Stimulated activated CD4-positive, alpha-beta T cell treated with anti-CD3 and anti-CD28 coated beads, Interleukin-2, amount 100 ng/mL, for 48 hours (primary cell): ENCODE data around the gene NFIB.

Source experiments
- DNase-seq, 2 donors: peaks; one replicate each; pipeline ENCODE4 v3.0.0-alpha.2; 2020

The NFIB gene

DNA sequence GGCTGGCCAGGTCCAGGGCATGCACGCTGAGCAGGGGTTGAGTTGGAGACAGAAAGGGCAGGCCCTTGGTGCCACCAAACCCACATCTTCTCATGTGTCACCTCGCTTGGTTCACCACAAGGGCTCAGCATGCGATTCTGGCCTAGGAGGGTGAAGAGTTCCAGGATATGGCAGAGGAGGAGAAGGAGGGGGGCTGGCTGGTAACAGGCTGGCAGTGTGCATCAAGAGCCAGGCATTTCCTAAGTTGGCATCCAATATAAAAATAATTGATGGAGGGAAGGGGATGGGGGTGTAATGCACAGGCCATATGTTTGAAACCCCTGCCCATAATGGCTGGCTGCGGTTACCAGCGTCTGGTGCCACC, 255.6 kb downstream of the NFIB start:
- no peak for DNase-seq

DNA sequence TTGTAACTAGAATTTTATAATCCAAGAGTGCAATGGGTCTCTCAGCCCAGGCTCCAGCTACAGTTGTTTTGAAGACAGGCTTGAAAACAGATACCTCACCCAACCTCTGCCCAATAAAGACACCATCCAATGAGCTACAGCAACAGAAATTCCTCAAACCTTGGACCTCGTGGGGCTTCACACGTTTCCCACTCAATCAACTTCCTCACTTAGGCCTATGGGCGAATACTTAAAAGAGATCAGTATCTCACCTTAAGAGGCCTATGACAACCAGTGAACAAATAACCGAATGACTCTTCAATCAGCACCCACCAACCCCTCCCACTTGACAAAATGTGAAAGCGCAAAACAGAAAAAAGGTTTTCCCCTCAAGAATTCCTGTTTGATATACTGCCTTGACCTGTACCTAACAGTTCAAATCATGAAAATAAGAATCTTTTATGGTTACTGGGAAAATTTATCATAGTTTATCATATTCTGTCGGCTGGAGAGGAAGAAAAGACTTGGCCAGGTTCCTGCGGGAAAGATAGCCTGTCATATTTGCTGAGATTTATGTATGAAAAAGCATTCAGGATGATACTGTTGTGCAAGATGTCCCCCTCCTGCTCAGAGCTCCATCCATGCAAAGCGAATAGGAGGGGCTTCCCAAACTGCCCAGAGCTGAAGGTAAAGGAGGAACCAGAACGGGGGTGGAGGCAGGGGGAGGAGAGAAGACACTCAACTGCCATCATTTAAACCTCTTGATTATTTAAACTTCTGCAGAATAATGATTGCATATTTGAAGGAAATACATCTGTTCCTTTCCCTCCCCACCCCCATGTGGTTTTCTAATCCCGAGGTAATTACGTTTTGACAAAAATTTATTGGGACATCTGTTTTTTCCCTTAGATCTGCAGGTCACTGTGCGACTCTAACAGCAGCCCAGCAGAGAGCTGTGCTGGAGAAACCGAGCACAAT, 256.3 kb downstream of the NFIB start:
- DNase-seq = no peak

DNA sequence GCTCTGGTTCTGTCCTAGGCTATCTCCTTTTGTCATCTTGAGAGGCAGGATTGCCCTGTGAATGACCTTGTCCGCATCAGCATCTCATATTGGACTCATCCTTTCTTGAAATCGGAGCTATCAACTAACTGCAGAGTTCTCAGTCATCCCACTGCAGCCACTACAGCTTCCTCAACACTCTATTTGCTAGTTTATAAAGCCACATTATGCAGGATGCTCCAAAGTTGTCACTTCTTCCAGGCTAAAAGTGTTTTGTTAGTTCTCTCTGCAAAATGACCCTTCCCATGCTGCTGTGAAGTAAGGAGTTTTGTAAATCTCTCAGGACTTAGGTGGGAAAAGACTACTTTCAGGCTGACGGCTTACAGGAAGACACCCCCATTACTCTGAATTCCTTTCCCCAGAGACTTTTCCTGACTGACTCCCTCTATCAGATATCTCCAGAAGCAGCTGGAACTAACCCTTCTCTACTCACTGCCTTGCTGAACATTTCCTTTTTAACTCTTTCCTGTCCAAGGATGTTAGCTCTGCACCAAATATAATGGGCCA, 257.6 kb downstream of the NFIB start:
- DNase-seq = no peak

DNA sequence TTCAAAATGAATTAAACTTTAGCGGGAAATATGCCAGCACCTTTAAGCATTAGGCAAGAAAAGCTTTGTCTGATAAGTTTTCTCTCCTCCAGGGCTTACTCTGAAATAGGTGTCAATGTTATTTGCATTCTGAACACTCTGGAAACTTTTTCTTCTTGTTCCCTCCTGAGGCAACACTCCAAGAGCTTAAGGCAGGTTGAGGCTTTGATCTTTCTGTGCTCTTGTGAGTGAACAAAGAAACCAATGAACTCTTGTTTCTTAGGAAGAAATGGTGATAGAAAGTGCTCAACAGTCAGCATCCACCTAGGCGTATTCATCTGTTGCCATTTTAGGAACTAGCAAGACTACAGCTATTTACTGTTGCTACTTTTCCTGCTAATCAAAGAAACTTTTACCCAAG, 259.8 kb downstream of the NFIB start:
- no peak for DNase-seq

DNA sequence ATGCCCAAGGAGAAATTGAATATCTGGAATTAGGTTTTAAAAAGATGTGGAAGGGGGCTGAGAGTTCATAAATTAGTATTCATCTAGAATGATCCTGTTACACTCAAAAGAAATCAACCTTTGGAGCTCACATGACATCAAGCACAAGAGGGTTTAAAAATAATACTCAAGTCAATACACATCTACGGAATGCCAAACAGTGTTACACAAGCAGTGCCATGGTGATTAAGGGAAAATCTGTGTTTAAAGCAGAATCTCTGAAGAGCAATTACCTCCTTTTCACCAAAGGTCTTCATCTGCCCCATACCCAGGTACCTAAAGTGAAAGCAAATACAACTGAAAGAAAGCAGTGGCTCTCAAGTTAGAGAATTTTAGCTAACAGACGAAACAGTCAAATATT, 261.6 kb downstream of the NFIB start:
- DNase-seq = no peak

DNA sequence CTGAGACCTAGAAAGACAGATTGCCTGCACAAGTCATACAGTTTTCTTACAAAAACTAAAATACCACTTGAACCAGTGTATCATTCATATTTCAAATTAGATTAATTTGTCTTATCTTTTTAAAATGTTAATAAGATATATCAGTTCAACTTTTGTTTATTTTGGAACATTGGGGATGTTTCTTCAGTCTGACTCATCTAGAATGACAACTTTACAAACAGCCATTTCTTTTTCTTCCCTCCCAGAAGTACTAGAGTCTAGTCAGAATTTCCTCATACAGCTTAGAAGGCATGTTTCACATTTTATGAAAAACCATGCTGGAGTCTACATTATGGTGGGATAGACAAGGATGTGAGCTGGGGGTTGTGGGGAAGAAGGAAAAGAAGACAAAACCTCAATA, 262.5 kb downstream of the NFIB start:
- DNase-seq = no peak

DNA sequence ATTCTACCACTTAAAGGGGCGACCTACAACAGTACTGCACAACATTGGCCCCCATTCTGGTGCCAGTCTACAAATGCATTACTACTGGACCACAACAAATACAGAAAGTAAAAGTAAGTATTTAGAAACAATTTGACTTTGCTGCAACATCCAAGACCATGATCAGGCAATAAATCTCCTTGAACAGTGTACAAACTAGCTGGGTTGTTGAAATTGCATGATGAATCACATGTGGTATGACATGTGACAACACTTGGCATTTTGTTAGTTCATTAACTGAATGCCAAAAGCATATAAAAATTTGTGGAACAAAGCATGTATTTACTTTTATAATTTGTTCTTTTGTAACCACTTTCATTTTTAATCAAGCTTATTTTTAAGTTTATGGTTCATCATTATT, 270.5 kb downstream of the NFIB start:
- no peak for DNase-seq

DNA sequence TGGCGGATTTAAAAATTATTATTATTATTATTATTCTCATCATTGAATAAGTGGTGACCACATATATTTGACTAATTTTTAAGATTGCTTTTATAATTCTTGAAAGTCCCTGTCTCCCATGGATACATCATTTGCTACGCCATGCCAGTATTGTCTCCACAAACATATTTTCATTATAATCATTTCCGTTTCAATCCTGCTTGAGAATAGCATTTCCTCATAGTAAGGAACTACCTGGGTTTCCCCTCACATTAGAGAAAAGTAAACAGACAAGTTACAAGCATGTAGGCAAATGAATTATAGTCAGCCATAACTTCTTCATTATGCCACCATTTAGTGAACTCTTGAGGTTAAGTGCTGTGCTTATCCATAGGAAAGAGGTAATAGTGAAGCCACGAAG, 276.6 kb downstream of the NFIB start:
- DNase-seq = no peak

DNA sequence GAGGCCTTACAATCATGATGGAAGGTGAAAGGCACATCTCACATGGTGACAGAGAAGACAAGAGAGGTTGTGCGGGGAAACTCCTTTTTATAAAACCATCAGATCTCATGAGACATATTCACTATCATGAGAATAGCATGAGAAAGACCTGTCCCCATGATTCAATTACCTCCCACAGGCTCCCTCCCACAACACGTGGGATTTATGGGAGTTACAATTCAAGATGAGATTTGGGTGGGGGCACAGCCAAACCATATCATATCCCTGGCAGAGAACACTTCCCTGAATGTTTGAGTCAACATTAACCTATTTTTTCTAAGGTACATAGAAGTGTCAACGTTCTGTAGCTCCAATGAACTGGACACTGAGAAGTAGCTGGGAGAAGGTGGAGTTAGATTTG, 280.9 kb downstream of the NFIB start:
- DNase-seq = no peak
